GM21423 (cell line): ENCODE data around the gene TRMT112.
A peak's percentile ranks its signal among the peaks of the same experiment; 100 is the strongest.

Source experiments
- ATAC-seq: cut with Tn5 transposase; IDR thresholded peaks from one replicate; pipeline ENCODE4 v1.9.1; 2021; ENCODE audit warnings: mild to moderate bottlenecking, moderate library complexity; ENCODE audit not compliant: unreplicated experiment

Gene TRMT112

DNA sequence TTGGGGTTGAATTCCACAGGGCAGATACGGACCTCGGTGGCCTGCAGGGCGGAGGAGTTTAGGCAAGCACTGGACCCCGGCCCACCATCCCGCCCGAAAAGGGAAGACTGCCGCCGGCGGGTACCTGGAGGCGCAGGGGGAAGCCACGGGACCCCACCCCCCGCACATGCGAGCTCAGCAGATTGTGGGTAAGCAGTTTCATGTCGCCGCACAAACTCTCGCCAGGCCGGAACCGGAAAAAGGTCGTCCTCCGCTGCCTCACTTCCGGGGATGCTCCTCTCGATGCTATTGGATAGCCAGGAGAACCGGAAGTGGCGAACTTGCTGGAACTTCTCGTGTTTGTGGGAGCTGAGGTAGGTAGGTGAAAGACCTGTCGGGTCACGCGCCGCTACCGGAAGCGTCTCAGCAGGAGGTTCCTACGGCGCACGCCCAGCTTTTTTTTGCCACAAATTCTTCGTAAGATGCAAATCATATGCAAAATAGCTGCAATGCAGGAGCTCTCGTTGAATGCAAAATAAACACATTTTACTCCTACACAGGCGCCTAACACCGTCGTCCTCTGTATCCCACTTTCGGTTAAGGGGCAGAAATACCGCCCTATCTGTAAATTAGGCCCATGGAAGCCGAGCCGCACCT, at the start of gene TRMT112:
Gene TRMT112 (minus strand): TSS at position 235 of the 636 bp plus-strand sequence. CDS start 33 bp downstream, at position 202.
- peak; percentile 64 for ATAC-seq

DNA sequence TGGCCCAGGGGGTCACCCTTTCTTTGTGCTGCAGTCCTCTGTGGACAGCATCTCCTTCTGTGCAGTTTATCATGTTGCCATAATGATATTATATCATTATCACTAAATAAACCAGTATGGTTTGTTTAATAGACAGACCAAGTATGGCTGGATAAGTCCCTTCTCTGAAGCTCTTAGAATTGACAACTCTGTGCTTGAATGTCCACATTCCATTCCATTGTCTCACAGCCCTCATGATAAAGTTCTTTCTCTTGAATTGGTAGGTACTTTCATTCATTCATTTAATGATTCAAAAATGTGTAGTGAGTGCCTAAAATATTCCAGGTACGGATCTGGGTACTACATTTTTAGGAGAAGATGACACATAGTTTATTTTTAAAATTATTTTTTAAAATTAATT, 49.4 kb upstream of the TRMT112 start:
- ATAC-seq: no peak

DNA sequence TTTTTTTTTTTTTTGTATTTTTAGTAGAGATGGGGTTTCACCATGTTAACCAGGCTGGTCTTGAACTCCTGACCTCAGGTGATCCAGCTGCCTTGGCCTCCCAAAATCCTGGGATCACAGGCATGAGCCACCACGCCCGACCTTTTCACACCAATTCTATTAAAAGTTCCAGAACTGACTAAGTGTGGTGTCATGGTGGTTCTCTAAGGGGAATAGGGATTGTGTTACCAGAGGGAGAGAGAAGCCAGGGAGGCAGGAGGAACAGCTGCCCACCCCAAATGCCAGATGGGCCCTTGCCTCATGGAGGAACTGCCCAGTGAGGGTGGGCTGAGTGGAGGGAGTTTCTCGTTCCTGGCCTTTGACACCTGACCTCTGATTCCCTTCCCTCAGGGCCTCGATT, 47.6 kb upstream of the TRMT112 start:
- no peak for ATAC-seq

DNA sequence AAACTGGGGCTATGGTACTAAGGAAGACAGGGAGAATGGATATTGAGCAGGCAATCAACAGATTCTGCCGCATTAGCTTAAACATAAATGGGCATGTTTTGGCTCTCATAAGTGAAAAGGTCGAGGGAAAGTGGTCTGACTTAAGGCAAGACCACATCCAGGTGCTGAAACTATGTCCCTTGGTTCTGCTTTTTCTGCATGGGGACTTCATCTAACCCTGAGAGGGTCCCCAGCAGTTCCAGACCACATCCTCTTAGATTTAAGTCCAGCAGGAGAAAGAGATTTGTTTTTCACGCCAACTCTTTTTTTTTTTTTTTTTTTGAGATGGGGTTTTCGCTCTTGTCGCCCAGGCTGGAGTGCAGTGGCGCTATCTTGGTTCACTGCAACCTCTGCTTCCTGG, 47.1 kb upstream of the TRMT112 start:
- no peak for ATAC-seq

DNA sequence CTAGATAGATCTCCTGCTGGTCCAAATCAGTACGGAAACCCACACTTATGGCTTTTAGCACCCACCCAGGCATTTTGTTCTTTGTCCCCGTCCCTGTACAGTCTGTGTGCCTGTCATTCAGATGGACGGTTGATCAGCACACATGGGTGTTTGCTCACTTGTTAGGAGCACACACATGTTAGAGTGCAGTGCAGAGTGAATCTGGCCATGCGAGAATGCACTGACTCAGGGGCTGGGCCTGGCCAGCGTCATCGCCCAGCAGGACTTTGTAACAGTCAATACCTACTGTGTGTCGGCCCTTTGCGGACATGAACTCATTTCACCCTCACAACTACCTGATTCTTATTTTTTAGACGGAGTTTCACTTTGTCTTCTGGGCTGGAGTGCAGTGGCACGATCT, 45.0 kb upstream of the TRMT112 start:
- no peak for ATAC-seq

DNA sequence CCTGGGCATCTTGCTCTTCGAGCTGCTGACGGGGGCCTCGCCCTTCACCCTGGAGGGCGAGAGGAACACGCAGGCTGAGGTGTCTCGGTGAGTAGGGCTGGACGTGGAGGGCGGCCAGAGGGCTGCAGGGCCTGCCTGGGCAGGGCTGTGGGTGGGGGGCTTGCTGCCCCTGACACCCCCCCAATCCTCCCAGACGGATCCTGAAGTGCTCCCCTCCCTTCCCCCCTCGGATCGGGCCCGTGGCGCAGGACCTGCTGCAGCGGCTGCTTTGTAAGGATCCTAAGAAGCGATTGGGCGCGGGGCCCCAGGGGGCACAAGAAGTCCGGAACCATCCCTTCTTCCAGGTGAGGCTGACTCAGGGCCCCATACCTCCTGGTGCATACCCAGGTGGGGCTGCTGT, 44.3 kb upstream of the TRMT112 start:
- no peak for ATAC-seq

DNA sequence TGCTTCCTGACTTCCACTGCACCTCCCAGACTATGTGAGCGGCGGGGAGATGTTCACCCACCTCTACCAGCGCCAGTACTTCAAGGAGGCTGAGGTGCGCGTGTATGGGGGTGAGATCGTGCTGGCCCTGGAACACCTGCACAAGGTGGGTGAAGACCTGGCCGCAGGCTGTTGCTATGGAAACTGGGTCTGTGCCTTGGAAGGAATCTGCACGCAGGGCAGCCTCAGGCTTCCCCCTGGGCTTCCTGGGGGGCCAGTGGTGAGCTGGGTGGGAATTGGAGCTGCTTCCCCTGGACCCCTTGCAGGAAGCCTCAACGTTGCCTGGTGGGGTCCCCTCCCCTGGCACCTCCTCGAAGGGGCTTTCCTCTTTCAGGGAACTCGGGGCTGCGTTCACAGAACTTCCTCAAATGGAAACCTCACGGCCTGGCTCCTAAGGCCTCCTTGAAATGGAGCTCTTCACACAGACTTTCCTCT, 43.1 kb upstream of the TRMT112 start:
- no peak for ATAC-seq

DNA sequence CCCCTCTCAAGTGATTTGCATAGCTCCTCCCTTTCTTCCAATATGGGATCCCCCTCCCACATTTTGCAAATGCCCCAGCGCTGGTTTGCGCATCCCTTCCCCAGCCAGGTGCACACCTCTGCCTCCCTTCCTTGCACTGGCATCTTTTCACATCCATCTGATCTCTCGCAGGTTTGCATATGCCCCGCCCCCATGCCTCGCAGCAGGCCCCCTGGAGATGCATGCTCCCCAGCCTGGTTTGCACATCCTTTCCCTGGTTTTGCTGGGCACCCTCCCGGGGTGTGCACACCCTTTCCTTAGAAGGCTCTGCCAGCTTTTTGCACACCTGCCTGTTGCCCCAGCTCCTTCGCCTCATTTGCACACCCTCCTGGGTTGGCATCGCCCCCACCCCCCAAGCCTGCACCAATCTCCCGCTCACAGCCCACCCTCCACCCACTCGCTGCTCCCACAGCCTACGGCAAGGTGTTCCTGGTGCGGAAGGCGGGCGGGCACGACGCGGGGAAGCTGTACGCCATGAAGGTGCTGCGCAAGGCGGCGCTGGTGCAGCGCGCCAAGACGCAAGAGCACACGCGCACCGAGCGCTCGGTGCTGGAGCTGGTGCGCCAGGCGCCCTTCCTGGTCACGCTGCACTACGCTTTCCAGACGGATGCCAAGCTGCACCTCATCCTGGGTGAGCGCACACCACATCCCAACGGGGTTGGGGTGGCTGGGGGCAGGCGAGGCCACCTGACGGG, 42.5 kb upstream of the TRMT112 start:
- ATAC-seq: no peak

DNA sequence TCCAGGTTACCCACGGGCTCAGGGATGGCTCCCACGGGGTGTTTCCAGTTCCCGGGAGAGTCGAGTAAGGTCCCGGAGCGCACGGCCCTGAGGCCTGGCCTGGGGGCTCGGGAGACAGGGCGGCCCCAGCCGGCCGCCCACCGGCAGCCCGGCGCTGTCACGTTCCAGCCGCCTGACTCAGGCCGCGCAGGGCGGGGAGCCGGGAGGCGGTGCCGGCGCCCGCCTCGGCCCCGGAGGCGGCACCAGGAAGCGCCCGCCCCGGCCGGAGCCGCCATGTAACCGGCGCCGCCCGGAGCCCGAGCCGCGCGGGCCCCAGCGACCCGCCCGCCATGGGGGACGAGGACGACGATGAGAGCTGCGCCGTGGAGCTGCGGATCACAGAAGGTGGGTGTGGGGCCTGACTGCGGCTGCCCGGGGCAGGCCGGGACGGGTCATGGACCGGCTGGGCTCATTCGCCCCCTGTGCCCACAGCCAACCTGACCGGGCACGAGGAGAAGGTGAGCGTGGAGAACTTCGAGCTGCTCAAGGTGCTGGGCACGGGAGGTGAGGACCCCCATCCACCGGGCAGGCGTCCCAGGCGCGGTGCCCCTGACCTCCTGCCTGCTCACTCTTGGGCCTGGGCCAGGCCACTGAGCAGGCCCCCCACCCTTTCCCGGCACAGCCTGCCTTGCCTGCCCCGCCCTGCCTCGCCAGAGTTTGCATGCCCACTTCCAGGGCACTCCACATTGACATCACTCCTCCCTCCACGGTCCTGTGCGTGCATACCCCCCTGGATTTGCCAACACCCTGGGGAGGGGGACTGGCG, 41.8 kb upstream of the TRMT112 start, which contains the start of gene RPS6KA4:
Gene RPS6KA4 (plus strand): TSS at position 256 of the 805 bp plus-strand sequence. CDS start 74 bp downstream, at position 330.
- ATAC-seq: no peak

DNA sequence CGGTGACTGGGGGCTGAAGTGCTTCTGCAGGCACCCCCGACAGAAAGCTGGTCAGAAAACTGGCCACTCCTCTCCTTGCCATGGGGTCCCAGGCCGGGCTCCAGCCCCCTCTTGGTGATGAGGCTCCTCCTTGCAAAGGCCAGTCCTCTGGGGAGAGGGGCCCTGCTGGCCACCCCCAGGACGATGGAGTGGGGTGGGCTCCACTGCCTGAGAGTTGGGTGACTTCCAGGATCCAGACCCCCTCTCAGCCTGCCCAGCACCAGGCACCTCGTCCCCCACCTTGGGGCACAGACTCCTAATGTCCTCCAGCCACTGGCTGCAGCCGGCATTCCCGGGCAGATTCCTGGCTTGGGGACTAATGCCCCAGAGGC, 41.2 kb upstream of the TRMT112 start:
- ATAC-seq: no peak

DNA sequence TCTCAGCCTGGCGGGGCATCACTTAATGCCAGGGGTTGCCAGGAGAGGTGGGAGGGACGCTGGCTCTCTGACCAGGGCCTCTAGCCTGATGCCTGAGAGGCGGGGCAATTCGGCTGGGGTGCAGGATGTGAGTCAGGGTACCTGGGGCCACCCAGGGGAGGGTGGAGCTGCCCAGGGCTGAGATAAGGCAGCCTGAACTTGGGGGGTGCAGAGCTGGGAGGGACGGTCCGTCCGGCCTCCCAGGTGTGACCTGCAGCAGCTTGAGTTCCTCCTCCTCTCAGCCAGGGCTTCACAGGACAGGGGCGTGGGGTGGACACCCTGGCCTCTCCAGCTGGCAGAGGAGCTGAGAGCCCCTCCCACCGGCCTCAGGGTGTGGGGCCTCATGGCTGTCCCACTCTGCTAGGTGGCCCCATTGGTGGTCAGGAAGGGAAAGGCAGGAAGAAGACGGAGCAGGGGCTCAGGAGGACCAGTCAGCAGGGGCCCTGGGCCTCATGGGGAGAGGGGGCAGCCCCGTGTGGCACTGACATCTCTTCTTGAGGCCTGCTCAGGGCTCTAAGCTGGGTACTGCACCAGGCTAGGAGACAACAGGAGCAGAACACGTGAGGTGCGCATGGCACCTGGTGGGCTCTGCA, 40.7 kb upstream of the TRMT112 start:
- ATAC-seq: no peak

DNA sequence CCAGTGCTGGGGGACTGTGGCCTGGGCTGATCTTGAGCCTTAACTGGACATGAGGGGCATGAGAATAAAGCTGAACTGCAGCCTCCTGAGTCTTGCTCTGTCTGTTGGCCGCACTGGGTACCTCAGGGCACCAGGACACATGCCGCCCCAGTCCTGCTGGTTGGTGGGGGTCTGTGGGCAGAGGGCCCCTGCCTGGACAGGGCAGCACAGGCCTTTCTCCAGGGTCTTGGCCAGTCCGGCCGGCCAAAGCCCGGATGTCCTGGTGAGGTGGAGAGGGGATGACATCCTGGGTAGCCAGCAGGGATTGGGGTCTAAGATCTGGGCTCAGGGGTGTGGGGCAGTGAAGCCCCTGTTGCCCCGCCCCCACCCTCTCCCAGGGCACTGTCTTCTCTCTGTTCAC, 40.1 kb upstream of the TRMT112 start:
- ATAC-seq: no peak

DNA sequence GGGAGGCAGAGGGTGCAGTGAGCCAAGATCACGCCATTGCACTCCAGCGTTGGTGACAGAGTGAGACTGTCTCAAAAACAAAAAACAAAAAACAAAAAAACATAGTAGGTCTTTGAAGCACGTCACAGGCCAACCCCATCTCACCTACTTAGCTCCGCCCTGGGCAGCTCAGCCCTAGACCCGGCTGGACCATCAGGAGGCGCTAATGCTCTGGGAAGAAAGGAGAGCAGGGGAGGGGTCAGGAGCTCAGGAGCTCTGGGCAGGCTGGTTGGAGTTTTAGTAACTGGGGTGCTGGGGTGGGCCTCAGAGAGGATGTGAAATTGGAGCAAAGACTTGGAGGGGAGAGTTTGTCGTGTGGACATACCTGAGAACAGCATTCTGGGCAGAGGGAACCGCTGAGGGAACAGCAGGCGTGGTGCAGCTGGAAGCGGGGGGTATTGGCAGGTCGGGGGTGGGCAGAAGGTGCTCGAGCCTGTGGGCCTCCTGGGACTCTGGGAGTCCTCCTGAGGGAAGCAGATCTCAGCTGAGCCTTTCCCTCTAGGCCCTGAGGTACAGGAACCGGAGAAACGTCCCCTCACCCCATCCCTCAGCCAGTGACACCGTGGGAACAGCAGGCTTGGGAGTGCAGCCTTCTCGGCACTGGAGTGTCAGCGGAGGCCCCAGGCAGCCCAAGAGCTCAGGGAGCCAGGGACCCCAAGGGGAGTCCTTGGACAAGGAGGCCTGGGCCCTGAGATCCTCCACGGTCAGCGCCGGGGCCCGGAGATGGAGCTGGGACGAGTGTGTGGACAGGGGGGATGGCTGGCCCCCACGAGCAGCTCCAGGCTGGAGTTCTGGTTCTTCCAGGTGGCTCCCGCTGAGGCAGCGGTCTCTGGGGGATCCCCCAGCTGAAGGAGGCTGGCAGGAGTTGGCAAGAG, 39.4 kb upstream of the TRMT112 start:
- ATAC-seq: no peak

DNA sequence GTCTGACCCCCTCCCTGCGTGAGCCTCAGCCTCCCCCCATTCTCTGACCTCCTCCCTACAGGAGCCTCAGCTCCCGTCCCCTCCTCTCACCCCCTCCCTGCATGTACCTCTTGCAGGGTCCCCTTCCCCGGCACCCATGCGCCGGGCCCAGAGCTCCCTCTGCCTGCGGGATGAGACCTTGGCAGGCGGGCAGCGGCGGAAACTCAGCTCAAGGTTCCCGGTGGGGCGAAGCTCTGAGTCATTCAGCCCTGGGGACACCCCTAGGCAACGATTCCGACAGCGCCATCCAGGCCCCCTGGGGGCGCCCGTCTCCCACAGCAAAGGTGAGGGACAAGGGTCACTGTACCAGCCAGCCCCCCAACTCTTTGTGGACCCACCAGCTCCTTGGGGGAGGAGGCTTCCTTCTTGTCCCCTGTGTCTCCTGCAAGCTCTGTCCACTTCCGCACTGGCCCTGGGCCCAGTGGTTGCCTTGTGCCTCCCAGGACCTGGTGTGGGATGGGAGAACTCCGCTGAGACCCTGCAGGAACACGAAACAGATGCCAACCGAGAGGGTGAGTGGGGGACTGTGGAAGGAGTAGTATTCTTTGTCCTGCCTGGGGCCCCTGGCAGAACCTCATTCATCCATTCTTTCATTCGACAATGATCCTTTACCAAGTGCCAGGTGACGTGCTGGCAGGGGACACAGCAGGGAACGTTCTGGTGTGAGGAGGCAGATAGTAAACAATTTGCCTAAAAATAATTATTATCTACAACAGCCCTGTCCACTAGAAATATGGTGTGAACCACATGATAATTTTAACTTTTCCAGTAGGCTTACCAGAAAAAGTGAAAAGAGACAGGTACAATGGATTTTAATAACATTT, 38.0 kb upstream of the TRMT112 start:
- ATAC-seq: no peak

DNA sequence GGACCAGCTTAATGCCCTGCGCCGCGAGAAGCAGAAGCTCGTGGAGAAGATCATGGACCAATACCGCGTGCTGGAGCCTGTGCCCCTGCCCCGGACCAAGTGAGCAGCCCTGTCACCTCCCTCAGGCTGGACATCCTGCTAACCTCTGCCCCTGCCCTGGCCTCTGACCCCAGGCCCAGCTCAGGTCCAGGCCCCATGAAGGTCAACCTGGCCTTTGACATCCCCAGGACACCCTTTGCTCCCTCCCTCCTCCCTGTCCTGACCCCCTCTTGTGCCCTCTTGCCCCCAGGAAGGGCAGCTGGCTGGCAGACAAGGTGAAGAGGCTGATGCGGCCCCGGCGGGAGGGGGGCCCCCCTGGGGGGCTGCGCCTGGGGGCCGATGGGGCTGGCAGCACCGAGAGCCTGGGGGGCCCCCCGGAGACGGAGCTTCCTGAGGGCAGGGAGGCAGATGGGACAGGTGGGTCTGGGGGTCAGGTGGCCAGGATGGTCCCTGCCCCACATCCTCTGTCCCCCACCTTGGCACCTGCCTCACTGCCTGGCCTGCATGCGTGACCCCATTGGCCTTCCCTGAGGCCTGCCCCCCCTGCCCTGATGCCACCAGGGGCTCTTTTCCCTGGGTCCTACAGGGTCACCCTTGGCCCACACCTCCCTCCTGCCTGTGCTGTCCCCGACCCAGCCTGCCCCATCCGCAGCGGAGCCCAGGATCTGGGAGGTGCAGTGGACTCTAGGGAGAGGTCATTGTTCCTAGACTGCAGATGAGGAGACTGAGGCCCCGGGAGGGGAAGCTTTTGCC, 36.6 kb upstream of the TRMT112 start:
- no peak for ATAC-seq

DNA sequence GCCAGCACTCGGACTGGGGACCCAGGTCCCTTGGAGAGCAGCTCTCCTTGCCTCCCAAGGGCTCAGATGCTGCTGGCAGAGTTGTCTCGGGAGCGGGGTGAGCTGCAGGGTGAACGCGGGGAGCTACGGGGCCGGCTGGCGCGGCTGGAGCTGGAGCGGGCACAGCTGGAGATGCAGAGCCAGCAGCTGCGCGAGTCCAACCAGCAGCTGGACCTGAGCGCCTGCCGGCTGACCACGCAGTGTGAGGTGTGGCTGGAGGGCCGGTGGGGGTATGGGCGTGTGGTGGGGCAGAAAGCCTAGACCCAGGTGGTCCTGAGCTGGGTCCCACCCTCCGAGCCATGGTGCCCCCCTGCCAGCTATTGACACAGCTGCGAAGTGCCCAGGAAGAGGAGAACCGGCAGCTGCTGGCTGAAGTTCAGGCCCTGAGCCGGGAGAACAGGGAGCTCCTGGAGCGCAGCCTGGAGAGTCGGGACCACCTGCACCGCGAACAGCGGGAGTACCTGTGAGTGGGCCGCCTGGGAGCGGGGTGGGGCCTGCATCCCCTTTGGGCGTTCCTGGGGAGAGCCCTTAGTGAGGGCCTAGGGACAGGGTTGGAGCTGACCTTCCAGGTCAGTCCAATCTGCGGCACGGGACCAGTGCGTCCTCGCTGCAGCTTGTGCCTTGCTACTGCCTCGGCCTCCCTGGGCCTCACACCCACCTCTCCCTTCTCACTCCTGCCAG, 35.8 kb upstream of the TRMT112 start:
- no peak for ATAC-seq

DNA sequence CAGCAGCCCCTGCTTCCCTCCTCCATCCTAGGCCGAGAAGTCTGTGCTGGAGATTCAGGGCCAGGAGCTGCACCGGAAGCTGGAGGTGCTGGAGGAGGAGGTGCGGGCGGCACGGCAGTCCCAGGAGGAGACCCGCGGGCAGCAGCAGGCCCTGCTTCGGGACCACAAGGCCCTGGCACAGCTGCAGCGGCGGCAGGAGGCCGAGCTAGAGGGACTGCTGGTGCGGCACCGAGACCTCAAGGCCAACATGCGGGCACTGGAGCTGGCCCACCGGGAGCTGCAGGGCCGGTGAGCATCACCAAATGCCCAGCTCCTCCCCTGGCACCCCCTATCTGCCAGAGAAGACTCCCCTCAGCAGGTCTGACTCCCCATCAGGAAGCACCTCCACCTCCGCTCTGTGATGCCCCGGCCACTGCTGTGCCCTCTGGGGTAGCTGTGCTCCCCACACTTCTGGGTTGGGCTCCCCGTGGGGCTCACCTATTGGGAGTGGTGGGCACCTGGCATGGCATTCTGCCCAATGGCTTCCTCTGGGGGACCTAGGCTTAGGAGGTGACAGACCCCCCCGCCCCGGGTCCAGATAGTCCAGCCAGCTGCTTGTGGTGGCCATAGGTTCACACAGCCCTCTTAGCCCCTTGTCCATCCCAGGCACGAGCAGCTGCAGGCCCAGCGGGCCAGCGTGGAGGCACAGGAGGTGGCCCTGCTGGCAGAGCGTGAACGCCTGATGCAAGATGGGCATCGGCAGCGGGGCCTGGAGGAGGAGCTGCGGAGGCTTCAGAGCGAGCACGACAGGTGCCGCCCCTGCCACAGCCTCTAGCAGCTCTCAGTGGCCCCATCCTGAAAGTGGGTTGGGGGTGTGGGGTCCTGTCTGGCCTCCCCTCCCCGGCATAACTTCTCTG, 35.0 kb upstream of the TRMT112 start:
- ATAC-seq: no peak
